K562 (cell line): ENCODE data around the gene HIRIP3. TPM values are rescaled to one million over a fixed set of nuclear protein-coding genes. Genes with fewer than 3 reads are reported as not detected.
A peak's percentile ranks its signal among the peaks of the same experiment; 100 is the strongest.

Source experiments
- ATAC-seq: fragments of 200-7000 bp; cut with Tn5 transposase; 3 replicates; pipeline ENCODE4 v1.9.1; 2020; ENCODE audit warnings: moderate library complexity
- BruUV-seq: library from RNA; stranded (reverse); fragments of 400-500 nt; replicated peaks from 2 replicates; lab custom pipeline; 2021; lab: Mats Ljungman, UMichigan
- CTCF ChIA-PET: fragments of 300-600 bp; formaldehyde crosslinking; extraction: SDS; loops from one replicate; lab custom pipeline; 2021; ENCODE audit warnings: low intra/inter-chr PET ratio; lab: Yijun Ruan, JAX
- POLR2A ChIA-PET: fragments of 300-600, 350-650 bp; sonication (Branson Sonifier 250); formaldehyde crosslinking; extraction: SDS; loops from one replicate; lab custom pipeline; 2021; ENCODE audit warnings: antibody characterized with exemption, inconsistent platforms; lab: Yijun Ruan, JAX
- DNase-seq, 4 experiments: peaks; one replicate each; pipeline versions ENCODE4 v3.0.0 to v3.0.0-alpha.2; 2011 to 2018; ENCODE audit warnings: low spot score in 3 of 4, mixed read lengths in 3 of 4; ENCODE audit errors: extremely low read depth in 1 of 4
- FAIRE-seq: peaks from 2 replicates; lab custom pipeline; 2011; peaks lifted over from hg19 to GRCh38; lab: Jason Lieb, UNC
- H2AFZ ChIP-seq: 2 replicates; pipeline ENCODE4 v1.6.0; 2011; ENCODE audit warnings: low read depth, low read length, control low read depth, inconsistent platforms
- H3K27ac ChIP-seq: fragments of 200-600 bp; 3 replicates; pipeline ENCODE4 v1.8.0; 2011; ENCODE audit warnings: low read depth, mild to moderate bottlenecking, control low read depth, inconsistent platforms, low read length, moderate library complexity, mixed read lengths; ENCODE audit errors: extremely low read depth
- H3K27me3 ChIP-seq, 2 experiments: fragments of 300-600 bp in 1 of 2; 2 replicates in 1 of 2; 3 replicates in 1 of 2; pipeline versions ENCODE4 v1.6.0 to v1.8.0; 2011; ENCODE audit warnings: inconsistent platforms in 2 of 2, low read length in 2 of 2, mild to moderate bottlenecking in 1 of 2, mixed read lengths in 1 of 2, moderate library complexity in 1 of 2; ENCODE audit not compliant: control insufficient read depth in 2 of 2, insufficient read depth in 2 of 2
- H3K36me3 ChIP-seq: fragments of 300-600 bp; 3 replicates; pipeline ENCODE4 v1.8.0; 2011; ENCODE audit warnings: mild to moderate bottlenecking, low read length, inconsistent platforms; ENCODE audit not compliant: control insufficient read depth, insufficient read depth
- H3K4me1 ChIP-seq, 2 experiments: fragments of 200-600 bp in 1 of 2; replicated peaks in 1 of 2; 2 replicates in 1 of 2; 3 replicates in 1 of 2; pipeline versions ENCODE4 v1.5.1 to v1.8.0; 2011; ENCODE audit warnings: inconsistent platforms in 2 of 2, low read length in 2 of 2, mild to moderate bottlenecking in 1 of 2, mixed read lengths in 1 of 2, moderate library complexity in 1 of 2; ENCODE audit not compliant: control insufficient read depth in 2 of 2, insufficient read depth in 2 of 2
- H3K4me2 ChIP-seq: 2 replicates; pipeline ENCODE4 v1.6.1; 2011; ENCODE audit warnings: low read length, control low read depth, inconsistent platforms, mixed read lengths; ENCODE audit not compliant: insufficient read depth
- H3K4me3 ChIP-seq: fragments of 200-600 bp; sonication (generic), shearing (Covaris generic); 2 replicates; pipeline ENCODE4 v1.5.1; 2016; ENCODE audit warnings: control low read depth, inconsistent platforms
- H3K79me2 ChIP-seq: fragments of 200-600 bp; 3 replicates; pipeline ENCODE4 v1.8.0; 2011; ENCODE audit warnings: low read length, inconsistent platforms; ENCODE audit not compliant: control insufficient read depth, insufficient read depth
- H3K9ac ChIP-seq, 2 experiments: 2 replicates each; pipeline versions ENCODE4 v1.6.0 to v1.6.1; 2011; ENCODE audit warnings: low read depth in 2 of 2, low read length in 2 of 2, control low read depth in 1 of 2, inconsistent platforms in 1 of 2, mild to moderate bottlenecking in 1 of 2, mixed read lengths in 1 of 2; ENCODE audit not compliant: insufficient read depth in 1 of 2
- H3K9me1 ChIP-seq: one replicate; pipeline ENCODE4 v1.6.0; 2011; ENCODE audit warnings: inconsistent platforms, mild to moderate bottlenecking, low read length, moderate library complexity; ENCODE audit not compliant: control insufficient read depth, insufficient read depth
- H3K9me3 ChIP-seq: replicated peaks from 2 replicates; pipeline ENCODE4 v1.5.1; 2011; ENCODE audit warnings: low read depth, low read length, inconsistent platforms; ENCODE audit not compliant: control insufficient read depth, insufficient read depth
- H4K20me1 ChIP-seq: replicated peaks from 2 replicates; pipeline ENCODE4 v1.6.1; 2011; ENCODE audit warnings: low read length, inconsistent platforms, mixed read lengths; ENCODE audit not compliant: control insufficient read depth, insufficient read depth
- CREB3 ChIP-seq: fragments of 450-650 bp; conservative IDR thresholded peaks from 2 replicates; pipeline ENCODE4 v1.6.1; 2016; ENCODE audit warnings: missing genetic modification characterization, low read depth, mild to moderate bottlenecking, missing compliant biosample characterization, moderate library complexity
- HSF4 ChIP-seq: fragments of 250-450 bp; sonication (Bioruptor Pico); IDR thresholded peaks from 2 replicates; pipeline ENCODE4 v2.1.2; 2022; ENCODE audit warnings: mild to moderate bottlenecking, moderate library complexity, borderline replicate concordance
- NBN ChIP-seq: fragments of 450-650 bp; IDR thresholded peaks from 2 replicates; pipeline ENCODE4 v1.6.1; 2016; ENCODE audit warnings: low read depth, mild to moderate bottlenecking
- RBBP5 ChIP-seq: fragments of 200-600 bp; sonication (generic); IDR thresholded peaks from 2 replicates; pipeline ENCODE4 v1.6.1; 2012; ENCODE audit warnings: borderline replicate concordance, mild to moderate bottlenecking, low read length, control low read depth, inconsistent platforms; ENCODE audit not compliant: insufficient read depth, poor library complexity, severe bottlenecking
- SETDB1 ChIP-seq: IDR thresholded peaks from one replicate; pipeline ENCODE4 v1.6.1; 2012; ENCODE audit warnings: low read length, control low read depth, inconsistent platforms
- ZNF143 ChIP-seq: sonication (generic); formaldehyde crosslinking; IDR thresholded peaks from 2 replicates; pipeline ENCODE4 v1.9.0; 2022; ENCODE audit warnings: mild to moderate bottlenecking, missing genetic modification reagents
- WGBS: fragments of 100-300 bp; shearing (Covaris generic); methylation state at CpG from one replicate; pipeline ENCODE4 v1.1.6; 2016; ENCODE audit warnings: low coverage, mixed read lengths; ENCODE audit not compliant: insufficient coverage; ENCODE audit errors: missing lambda C conversion rate; 5-methylcytosine and 5-hydroxymethylcytosine counted together
- in situ Hi-C: fragments of 300-500 bp; cut with MboI; formaldehyde crosslinking; loops from 4 replicates; pipeline ENCODE4 v1.15.0; 2018; ENCODE audit warnings: inconsistent platforms, mixed read lengths
- intact Hi-C: fragments of 100-400 bp; cut with micrococcal nuclease; formaldehyde crosslinking; loops from 2 replicates; pipeline ENCODE4 v1.14.2; 2022
- polyA plus RNA-seq, 8 experiments: library from polyadenylated mRNA; depleted of rRNA in 4 of 8; stranded (reverse) in 5 of 8; unstranded in 3 of 8; fragments of >200 nt; fragmentation: Nextera tagmentation in 2 of 8; fragmentation: Illumina TruSeq in 1 of 8; extraction: Ambion mirVana in 2 of 8; extraction: Trizol in 1 of 8; gene quantifications; 2 replicates each; pipeline versions ENCODE4 v1.2.1 to v1.2.3, GENCODE V29; 2011 to 2014; ENCODE audit warnings: inconsistent platforms in 1 of 8, missing spikeins in 1 of 8
- total RNA-seq, 7 experiments: library from RNA; depleted of rRNA in 6 of 7; stranded (reverse); fragments of >200 nt in 6 of 7; fragmentation: Illumina TruSeq in 2 of 7; extraction: Trizol in 2 of 7; gene quantifications; 2 replicates each; pipeline versions ENCODE4 v1.2.1 to v1.2.3, GENCODE V29; 2011 to 2021; ENCODE audit warnings: low replicate concordance in 1 of 7

The HIRIP3 gene
- total and polyA plus RNA-seq, 9 of the 15 experiments (the other 6 are each of a cell fraction or from before 2014, with no cell fraction given), result 3.3 to 38.2 (median 18.2) TPM

DNA sequence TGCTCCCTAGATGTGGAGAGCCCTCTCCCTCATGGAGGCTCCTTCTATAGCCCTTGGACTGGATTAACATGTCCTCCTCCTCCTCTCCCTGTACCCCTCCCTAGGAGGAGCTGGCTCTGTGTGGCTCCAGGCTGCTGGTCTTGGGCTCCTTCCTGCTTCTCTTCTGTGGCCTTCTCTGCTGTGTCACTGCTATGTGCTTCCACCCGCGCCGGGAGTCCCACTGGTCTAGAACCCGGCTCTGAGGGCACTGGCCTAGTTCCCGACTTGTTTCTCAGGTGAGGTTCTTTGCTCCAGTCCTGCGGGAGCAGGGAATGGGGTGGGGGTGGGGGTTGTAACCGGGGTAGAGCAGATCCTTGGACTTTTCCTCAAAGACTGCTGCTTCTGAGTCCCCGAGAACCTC is 24.1 kb downstream of the HIRIP3 start:
- WGBS, result 87% methylated on average over 8 of the region's 8 CpGs
- ATAC-seq, result no peak
- Histone ChIP-seq H3K27me3 (no peaks in the 10 kb centered on the region), H3K4me3 (no peak overlapping the region), H3K9ac (peak overlapping the region in 1 of 2 experiments; percentile 49; a peak in 1 of 4 replicates), H2AFZ (no peak overlapping the region), H3K4me1 (peaks cover 21 to 27% of the 10 kb centered on the region in 2 experiments; a peak in 4 of 5 replicates), H3K4me2 (no peak overlapping the region), H4K20me1 (peaks cover 17% of the 10 kb centered on the region), H3K79me2 (peaks cover 26% of the 10 kb centered on the region), H3K27ac (no peak overlapping the region), H3K36me3 (peaks cover 33% of the 10 kb centered on the region), H3K9me1 (peaks cover 3% of the 10 kb centered on the region), H3K9me3 (no peaks in the 10 kb centered on the region; the same call in 1 of the 2 replicates)
- POLR2A ChIA-PET, result interaction anchor here (0.6 kb wide), 1 partner anchor 14 kb away, joined by 3 read pairs; no protein-coding TSS in a partner anchor
- FAIRE-seq, result no peak
- no peak for TF ChIP-seq SETDB1
- no peak for TF ChIP-seq RBBP5
- TF ChIP-seq CREB3 (tag), result no peak
- no peak for TF ChIP-seq HSF4 (CRISPR knock-in tag)
- TF ChIP-seq ZNF143 (CRISPR knock-in tag), result no peak
- no peak for TF ChIP-seq NBN
- intact Hi-C loops (no loop called here), in situ Hi-C loops (no loop called here)
- CTCF ChIA-PET, result no interaction called here
- DNase-seq, result no peak
- no TSS peak for BruUV-seq
